HEK293 (cell line): ENCODE measurements around the gene GRIN3A.

Source experiments
- CTCF ChIA-PET: fragments of 350-600 bp; formaldehyde crosslinking; extraction: SDS; loops from one replicate; lab custom pipeline; 2021; ENCODE audit warnings: antibody characterized with exemption; lab: Yijun Ruan, JAX
- POLR2A ChIA-PET: fragments of 300-600 bp; formaldehyde crosslinking; extraction: SDS; loops from one replicate; lab custom pipeline; 2020; ENCODE audit warnings: antibody characterized with exemption, inconsistent platforms; lab: Yijun Ruan, JAX
- H3K27ac ChIP-seq: fragments of 200-500 bp; sonication (Bioruptor generic); 2 replicates; pipeline ENCODE4 v1.5.1; 2014; ENCODE audit warnings: low read depth, low read length, control low read depth, inconsistent platforms; ENCODE audit errors: extremely low read depth
- H3K36me3 ChIP-seq, 2 experiments: fragments of 200-500 bp in 1 of 2; sonication (Bioruptor generic) in 1 of 2; 1 replicate in 1 of 2; 2 replicates in 1 of 2; pipeline ENCODE4 v1.5.1; 2014 to 2017; ENCODE audit warnings: inconsistent platforms in 2 of 2, low read length in 2 of 2; ENCODE audit not compliant: control insufficient read depth in 2 of 2, insufficient read depth in 1 of 2
- H3K4me1 ChIP-seq: fragments of 200-500 bp; sonication (Bioruptor generic); 2 replicates; pipeline ENCODE4 v1.5.1; 2014; ENCODE audit warnings: mild to moderate bottlenecking, low read length, inconsistent platforms; ENCODE audit not compliant: control insufficient read depth, insufficient read depth
- H3K4me3 ChIP-seq: 2 replicates; pipeline ENCODE4 v1.5.1; 2011; ENCODE audit warnings: low read depth, mild to moderate bottlenecking, control low read depth, low read length, moderate library complexity
- H3K9me3 ChIP-seq: fragments of 200-500 bp; sonication (Bioruptor generic); 2 replicates; pipeline ENCODE4 v1.5.1; 2014; ENCODE audit warnings: low read depth, low read length, inconsistent platforms; ENCODE audit not compliant: control insufficient read depth, insufficient read depth
- EGR2 ChIP-seq: fragments of 450-650 bp; formaldehyde crosslinking; IDR thresholded peaks from 2 replicates; pipeline ENCODE4 v1.5.1; 2016; ENCODE audit warnings: low read depth, missing biosample characterization, missing genetic modification characterization
- FEZF1 ChIP-seq: fragments of 450-650 bp; formaldehyde crosslinking; IDR thresholded peaks from 2 replicates; pipeline ENCODE4 v1.5.1; 2016; ENCODE audit warnings: missing biosample characterization, missing genetic modification characterization
- GLI4 ChIP-seq: fragments of 450-650 bp; formaldehyde crosslinking; IDR thresholded peaks from 2 replicates; pipeline ENCODE4 v1.5.1; 2016; ENCODE audit warnings: missing biosample characterization, missing genetic modification characterization
- TSHZ1 ChIP-seq: fragments of 450-650 bp; formaldehyde crosslinking; IDR thresholded peaks from 2 replicates; pipeline ENCODE4 v1.5.1; 2016; ENCODE audit warnings: missing biosample characterization, missing genetic modification characterization, borderline replicate concordance
- ZBTB6 ChIP-seq: fragments of 450-650 bp; formaldehyde crosslinking; IDR thresholded peaks from 2 replicates; pipeline ENCODE4 v1.5.1; 2017; ENCODE audit warnings: missing biosample characterization, missing genetic modification characterization
- ZFP3 ChIP-seq: fragments of 450-650 bp; formaldehyde crosslinking; IDR thresholded peaks from 2 replicates; pipeline ENCODE4 v1.5.1; 2016; ENCODE audit warnings: low read depth, missing biosample characterization, missing genetic modification characterization
- ZFP37 ChIP-seq: fragments of 450-650 bp; formaldehyde crosslinking; IDR thresholded peaks from 2 replicates; pipeline ENCODE4 v1.5.1; 2016; ENCODE audit warnings: missing biosample characterization, missing genetic modification characterization
- ZNF404 ChIP-seq: fragments of 450-650 bp; formaldehyde crosslinking; IDR thresholded peaks from 2 replicates; pipeline ENCODE4 v1.5.1; 2017; ENCODE audit warnings: missing biosample characterization, missing genetic modification characterization
- ZNF449 ChIP-seq: fragments of 450-650 bp; formaldehyde crosslinking; IDR thresholded peaks from 2 replicates; pipeline ENCODE4 v1.5.1; 2017; ENCODE audit warnings: missing biosample characterization, mild to moderate bottlenecking, missing genetic modification characterization, moderate library complexity
- ZNF530 ChIP-seq: fragments of 450-650 bp; formaldehyde crosslinking; IDR thresholded peaks from 2 replicates; pipeline ENCODE4 v1.5.1; 2016; ENCODE audit warnings: low read depth, missing biosample characterization, missing genetic modification characterization
- ZNF580 ChIP-seq: fragments of 450-650 bp; formaldehyde crosslinking; IDR thresholded peaks from 2 replicates; pipeline ENCODE4 v1.5.1; 2016; ENCODE audit warnings: missing biosample characterization, missing genetic modification characterization
- ZNF600 ChIP-seq: fragments of 450-650 bp; formaldehyde crosslinking; IDR thresholded peaks from 2 replicates; pipeline ENCODE4 v1.5.1; 2016; ENCODE audit warnings: missing biosample characterization, missing genetic modification characterization
- ZNF610 ChIP-seq: fragments of 450-650 bp; formaldehyde crosslinking; IDR thresholded peaks from 2 replicates; pipeline ENCODE4 v1.5.1; 2016; ENCODE audit warnings: missing biosample characterization, missing genetic modification characterization, borderline replicate concordance
- ZNF664 ChIP-seq: fragments of 450-650 bp; formaldehyde crosslinking; IDR thresholded peaks from 2 replicates; pipeline ENCODE4 v1.5.1; 2016; ENCODE audit warnings: missing biosample characterization, missing genetic modification characterization
- ZNF777 ChIP-seq: fragments of 450-650 bp; formaldehyde crosslinking; IDR thresholded peaks from 2 replicates; pipeline ENCODE4 v1.5.1; 2017; ENCODE audit warnings: missing biosample characterization, missing genetic modification characterization, borderline replicate concordance
- TF ChIP-seq, protein P1 (sequence below): fragments of 450-650 bp; formaldehyde crosslinking; IDR thresholded peaks from 2 replicates; pipeline ENCODE4 v1.5.1; 2016; ENCODE audit warnings: missing biosample characterization, missing genetic modification characterization

Gene GRIN3A

DNA sequence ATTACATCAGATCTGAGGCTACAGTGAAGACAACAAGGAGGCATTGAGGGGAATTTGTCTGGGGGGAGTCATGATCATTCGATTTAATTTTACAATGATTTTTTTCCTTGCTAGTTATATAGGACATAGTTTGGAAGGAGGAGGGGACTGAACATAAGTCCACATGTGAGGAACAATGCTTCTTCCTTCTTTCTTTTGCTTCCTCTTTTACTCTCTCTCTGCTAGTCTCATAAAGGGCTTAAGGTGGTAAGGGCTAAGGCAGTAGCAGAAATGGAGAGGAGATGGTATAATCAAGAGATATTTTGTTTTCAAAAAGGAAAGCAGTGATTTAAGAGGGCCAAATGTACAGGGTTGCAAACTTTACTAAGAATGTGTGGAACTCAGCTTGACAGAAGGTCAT is 64.3 kb downstream of the GRIN3A start (continued):
- TF ChIP-seq EGR2 (no peak), ZNF530 (tag by site-specific recombination) (no peak), GLI4 (tag by site-specific recombination) (no peak), ZNF449 (tag by site-specific recombination) (no peak), ZNF777 (no peak), ZFP37 (tag by site-specific recombination) (no peak), ZNF600 (tag by site-specific recombination) (no peak), ZBTB6 (tag by site-specific recombination) (no peak)
- TF ChIP-seq, protein P1, sequence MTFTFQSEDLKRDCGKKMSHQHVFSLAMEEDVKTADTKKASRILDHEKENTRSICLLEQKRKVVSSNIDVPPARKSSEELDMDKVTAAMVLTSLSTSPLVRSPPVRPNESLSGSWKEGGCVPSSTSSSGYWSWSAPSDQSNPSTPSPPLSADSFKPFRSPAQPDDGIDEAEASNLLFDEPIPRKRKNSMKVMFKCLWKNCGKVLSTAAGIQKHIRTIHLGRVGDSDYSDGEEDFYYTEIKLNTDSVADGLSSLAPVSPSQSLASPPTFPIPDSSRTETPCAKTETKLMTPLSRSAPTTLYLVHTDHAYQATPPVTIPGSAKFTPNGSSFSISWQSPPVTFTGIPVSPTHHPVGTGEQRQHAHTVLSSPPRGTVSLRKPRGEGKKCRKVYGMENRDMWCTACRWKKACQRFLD (tag by site-specific recombination), result no peak
- TF ChIP-seq, all 188 proteins: peak for 0

DNA sequence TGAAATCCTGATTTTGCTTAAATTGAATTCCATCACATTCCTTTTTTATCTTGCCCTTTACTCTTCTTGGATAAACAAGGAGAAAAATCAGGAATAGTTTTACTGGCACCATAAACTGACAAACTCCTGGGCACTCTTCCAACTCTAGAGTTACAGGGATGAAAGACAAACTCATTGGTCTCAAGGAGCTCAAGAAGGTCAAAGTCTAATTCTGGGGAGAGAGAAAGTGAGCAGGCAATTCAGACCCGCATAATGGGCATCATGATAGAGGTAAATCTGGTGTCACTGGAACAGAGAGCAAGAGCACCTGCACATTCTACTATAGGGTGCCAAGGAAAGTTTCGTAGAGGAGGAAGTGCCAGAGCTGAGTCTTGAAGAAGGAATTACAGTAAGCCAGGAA is 64.8 kb downstream of the GRIN3A start:
- Histone ChIP-seq H3K4me1 (no peaks in the 10 kb centered on the region), H3K27ac (no peak overlapping the region), H3K4me3 (no peak overlapping the region), H3K9me3 (no peaks in the 10 kb centered on the region), H3K36me3 (no peaks in the 10 kb centered on the region)
- CTCF ChIA-PET, result interaction anchor here (0.7 kb wide), 1 partner anchor 69 kb away, joined by 4 read pairs; no protein-coding TSS in a partner anchor
- TF ChIP-seq ZFP3 (tag by site-specific recombination) (no peak), FEZF1 (tag by site-specific recombination) (no peak), ZNF580 (tag by site-specific recombination) (no peak), TSHZ1 (tag by site-specific recombination) (no peak)
- POLR2A ChIA-PET, result no interaction called here

DNA sequence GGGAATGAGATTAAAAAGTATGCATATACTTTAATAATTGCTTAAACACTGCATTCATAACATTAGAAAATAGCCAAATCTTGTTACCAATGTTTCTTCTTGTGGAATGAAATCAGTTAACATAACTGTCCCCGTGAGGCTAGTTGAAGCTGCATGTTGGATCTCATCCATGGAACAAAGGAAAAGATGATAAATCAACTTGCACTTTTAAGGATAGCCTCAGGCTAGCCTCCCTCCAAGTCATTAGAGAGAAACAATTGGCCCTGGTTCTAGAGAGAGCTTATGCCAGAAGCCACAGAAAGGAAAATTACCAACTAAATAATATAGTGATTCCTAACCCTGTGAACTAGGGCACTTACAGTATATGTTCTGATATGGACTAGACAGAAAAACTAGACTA is 66.9 kb downstream of the GRIN3A start:
- no peak overlapping the region for H3K27ac ChIP-seq
- CTCF ChIA-PET, result no interaction called here
- H3K36me3 ChIP-seq, result no peaks in the 10 kb centered on the region

More for the DNA sequence above, 66.9 kb downstream of the GRIN3A start:
- POLR2A ChIA-PET, result no interaction called here
- H3K9me3 ChIP-seq, result no peaks in the 10 kb centered on the region
- TF ChIP-seq ZFP3 (tag by site-specific recombination) (no peak), ZNF664 (no peak), ZNF610 (tag by site-specific recombination) (no peak), ZNF404 (tag by site-specific recombination) (no peak)
- TF ChIP-seq, all 188 proteins: peak for 0
- Histone ChIP-seq H3K4me1 (no peaks in the 10 kb centered on the region), H3K4me3 (no peak overlapping the region)
